NCI-H345 treated with DMSO at 0.1 percent for 48 hours (cell line): ENCODE data around the gene ARHGEF10L.
"Not testable (repeated sequence)": the region's sequence is repeated elsewhere in the genome, so short reads cannot be mapped to it uniquely, and the experiment has no call there.

Experiments used
- DNase-seq: peaks from one replicate; lab custom pipeline; 2025; ENCODE audit not compliant: unreplicated experiment; lab: John Stamatoyannopoulos, UW

ARHGEF10L gene

GRCh38 chr1:17729248-17729647 is 189.8 kb downstream of the ARHGEF10L start:
- no peak for DNase-seq

GRCh38 chr1:17729909-17730308 is 190.4 kb downstream of the ARHGEF10L start:
- no peak for DNase-seq

- no peak for DNase-seq
Observed at GRCh38 chr1:17731460-17731859, 192.0 kb downstream of the ARHGEF10L start.

GRCh38 chr1:17732475-17732874 is 193.0 kb downstream of the ARHGEF10L start:
- DNase-seq: no peak

- no peak for DNase-seq
Observed at GRCh38 chr1:17733661-17734060, 194.2 kb downstream of the ARHGEF10L start.

GRCh38 chr1:17734609-17735008 is 195.1 kb downstream of the ARHGEF10L start:
- DNase-seq: no peak

GRCh38 chr1:17735348-17735747 is 195.8 kb downstream of the ARHGEF10L start:
- no peak for DNase-seq

GRCh38 chr1:17735793-17736192 is 196.3 kb downstream of the ARHGEF10L start:
- no peak for DNase-seq

- DNase-seq: no peak
Observed at GRCh38 chr1:17736625-17737024, 197.1 kb downstream of the ARHGEF10L start.

- no peak for DNase-seq
Observed at GRCh38 chr1:17739050-17739449, 199.6 kb downstream of the ARHGEF10L start.

GRCh38 chr1:17741052-17741451 is 201.6 kb downstream of the ARHGEF10L start:
- no peak for DNase-seq

- no peak for DNase-seq
Observed at GRCh38 chr1:17742583-17742982, 203.1 kb downstream of the ARHGEF10L start.

- no peak for DNase-seq
Observed at GRCh38 chr1:17743008-17743647, 203.6 kb downstream of the ARHGEF10L start.

- DNase-seq: no peak
Observed at GRCh38 chr1:17743925-17744324, 204.4 kb downstream of the ARHGEF10L start.

GRCh38 chr1:17744666-17745478 is 205.4 kb downstream of the ARHGEF10L start:
- DNase-seq: no peak

GRCh38 chr1:17745479-17745955 is 206.0 kb downstream of the ARHGEF10L start:
- DNase-seq: no peak

GRCh38 chr1:17746281-17746680 is 206.8 kb downstream of the ARHGEF10L start:
- not testable (repeated sequence) for DNase-seq

GRCh38 chr1:17746920-17747319 is 207.4 kb downstream of the ARHGEF10L start:
- no peak for DNase-seq
